Inflammatory macrophage (primary cell): Measurements from ENCODE around the gene MCFD2.
A peak's percentile ranks its signal among the peaks of the same experiment; 100 is the strongest.

ENCODE experiments used
- DNase-seq, 2 donors: peaks; one replicate each; pipeline ENCODE4 v3.0.0-alpha.2; 2020 to 2022
- total RNA-seq, 18 experiments: gene quantifications; one replicate each; lab custom pipeline; 2026; ENCODE audit warnings: mixed read lengths in 6 of 18, inconsistent platforms in 2 of 18; lab: John Stamatoyannopoulos, UW

MCFD2 gene
- total RNA-seq: 43.6 to 156 (median 96.2) reads per million in 18 experiments

DNA sequence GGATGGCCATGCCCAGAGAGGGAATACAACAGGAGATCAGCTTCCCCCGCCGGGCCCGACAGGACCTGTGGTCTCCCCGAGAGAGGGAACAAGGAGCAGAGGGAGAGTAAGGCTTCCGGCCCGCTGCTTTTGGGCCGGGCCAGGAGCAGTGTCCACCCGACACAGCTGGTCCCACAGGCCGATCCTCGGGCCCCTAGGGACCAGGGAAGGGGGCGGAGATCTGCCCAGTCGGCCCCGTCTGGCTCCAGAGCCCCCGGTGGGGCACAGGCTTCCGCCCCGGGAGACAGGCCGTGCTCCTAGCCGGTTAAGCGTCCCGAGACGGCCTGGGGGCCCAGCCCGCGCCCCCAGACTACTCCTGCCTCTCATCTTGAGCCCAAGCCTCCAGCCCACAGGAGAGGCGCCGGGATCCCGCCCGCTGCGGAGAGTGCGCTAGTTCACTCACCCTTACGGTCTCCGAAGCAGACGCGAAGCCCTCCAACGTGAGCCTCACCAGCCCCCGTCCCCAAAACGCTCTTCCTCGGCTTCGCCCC lies at the start of gene MCFD2:
MCFD2 (minus strand) TSS at position 526 of the 530 bp plus-strand sequence. CDS start 6,635 bp downstream, outside the sequence.
- no peak for DNase-seq

DNA sequence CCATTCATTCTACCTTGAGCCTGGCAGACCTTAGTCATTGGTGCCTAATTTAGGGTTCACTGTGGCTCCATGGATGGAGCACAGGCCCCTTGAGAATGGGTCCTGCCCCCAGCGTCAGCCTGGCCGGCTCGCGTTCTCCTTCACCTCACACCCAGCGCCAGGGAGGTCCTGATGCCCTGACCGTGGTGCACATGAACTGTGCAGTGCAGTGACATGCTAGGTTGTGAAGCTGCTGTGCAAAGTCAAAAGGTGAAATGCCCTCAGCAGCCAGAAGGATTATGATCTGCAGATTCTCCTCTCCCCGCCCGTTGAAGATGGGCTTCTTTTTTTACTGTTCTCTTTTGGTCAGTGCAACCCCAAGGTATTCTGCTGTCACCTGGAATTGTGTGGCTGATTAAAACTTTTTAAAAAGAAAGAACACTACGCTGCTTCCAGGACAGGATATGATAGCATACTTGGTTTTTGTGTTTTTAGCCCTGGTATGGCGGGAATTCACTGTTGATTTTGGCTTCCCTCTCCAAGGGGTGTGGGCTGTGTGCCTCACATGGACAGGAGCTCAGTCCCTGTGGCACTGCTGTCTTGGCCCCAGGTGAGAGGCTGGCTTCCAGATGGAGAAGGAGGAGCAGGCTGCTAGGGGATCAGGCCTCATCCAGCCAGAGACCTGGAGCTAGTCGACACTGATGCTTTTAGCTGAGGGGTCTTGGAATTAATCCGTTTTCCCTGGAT lies 49.4 kb upstream of the MCFD2 start:
- DNase-seq: no peak

DNA sequence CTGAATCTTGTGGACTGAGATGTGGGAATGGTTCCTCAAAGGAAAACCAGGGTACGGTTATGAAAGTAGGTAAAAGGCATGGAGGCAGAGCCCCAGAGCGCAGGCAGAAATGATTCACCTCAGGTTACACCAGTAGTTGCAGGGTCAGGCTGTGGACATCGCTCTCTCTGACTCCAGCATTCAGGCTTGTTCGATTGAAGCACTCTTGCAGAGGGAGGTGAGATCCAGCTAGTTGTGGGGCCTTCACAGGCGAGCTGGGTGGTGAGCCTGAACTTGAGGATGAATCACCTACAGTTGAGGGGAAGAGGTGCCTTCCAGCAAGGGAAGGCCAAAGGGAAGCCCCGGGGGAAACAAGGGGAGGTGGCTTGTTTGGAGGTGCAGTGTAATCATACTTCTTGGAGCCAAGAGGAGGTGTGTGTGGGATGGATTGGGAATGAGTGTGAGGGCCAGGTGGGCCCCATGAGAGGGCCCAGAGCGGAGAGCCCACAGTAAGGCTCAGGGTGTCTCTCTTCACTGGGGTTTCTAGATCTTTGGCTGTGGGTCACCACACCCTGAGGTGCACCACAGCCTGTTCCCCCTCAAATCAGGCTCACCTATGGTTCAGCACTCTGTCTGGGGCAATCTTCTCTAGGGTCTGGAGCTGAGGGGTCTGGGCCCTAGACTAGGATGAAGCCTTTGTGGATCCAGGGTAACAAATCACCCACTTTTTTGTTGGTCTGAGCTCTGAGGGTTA lies 48.5 kb upstream of the MCFD2 start:
- DNase-seq: peak in 1 of 2 donors; percentile 42

DNA sequence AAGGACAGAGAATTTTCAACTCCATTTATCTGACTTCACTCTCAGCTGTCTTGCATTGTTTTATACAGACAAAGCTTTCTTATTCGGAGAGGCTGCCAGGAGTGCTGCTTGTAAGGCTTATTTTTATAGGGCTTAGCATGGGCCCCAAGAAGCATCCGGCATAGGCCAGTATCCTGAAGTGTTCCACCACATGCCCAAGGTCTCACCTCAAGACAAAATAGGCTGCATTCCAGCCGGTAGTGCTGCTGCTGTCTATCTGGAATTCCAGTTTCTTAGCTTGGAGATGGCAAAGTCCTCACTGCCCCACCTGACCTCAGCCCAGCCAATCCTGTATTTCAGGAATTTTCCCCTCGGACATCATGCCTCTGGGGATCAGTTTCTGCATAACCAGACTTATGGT lies 47.6 kb upstream of the MCFD2 start:
- no peak for DNase-seq

DNA sequence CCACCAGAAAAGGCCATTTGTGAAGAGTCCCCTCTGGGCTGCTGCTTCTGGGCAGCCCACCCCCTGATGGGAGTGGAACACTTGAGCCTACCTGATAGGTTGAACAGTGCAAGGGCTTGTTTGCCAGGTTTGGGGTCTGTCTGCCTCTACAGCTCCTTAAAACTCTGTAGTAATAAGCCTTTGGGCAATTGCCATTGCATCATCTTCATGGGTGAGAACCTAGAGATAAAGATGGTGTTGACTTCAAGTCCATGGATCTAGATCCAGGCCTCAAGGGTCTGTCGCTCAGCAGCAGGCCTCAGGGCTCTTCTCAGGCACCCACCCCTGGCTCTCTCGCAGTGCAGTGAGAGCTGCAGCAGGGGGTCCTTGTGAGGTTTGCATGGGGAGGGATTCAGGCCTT lies 47.1 kb upstream of the MCFD2 start:
- no peak for DNase-seq

DNA sequence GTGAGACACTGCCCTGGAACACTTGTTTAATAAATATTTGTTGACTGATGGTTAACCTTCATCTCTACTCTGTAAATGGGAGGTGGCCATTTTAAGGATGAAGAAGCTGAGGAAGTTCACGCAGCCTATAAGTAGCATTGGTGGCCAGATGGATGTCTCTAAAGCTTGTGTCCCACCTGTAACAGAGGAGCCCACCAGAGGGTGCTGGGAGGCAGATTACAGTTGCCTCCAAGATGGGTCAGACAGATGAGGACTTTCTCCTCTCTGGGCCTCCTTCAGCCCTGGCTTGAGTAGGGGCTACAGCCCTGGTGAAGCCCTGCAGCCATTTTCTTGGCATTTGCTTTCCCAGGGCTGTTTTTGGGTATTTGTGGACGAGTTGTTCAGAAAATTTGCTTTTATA lies 45.0 kb upstream of the MCFD2 start:
- no peak for DNase-seq

- DNase-seq: no peak
These were observed 42.9 kb upstream of the MCFD2 start for GRCh38 chr2:46958431-46959017.

- no peak for DNase-seq
These were observed 41.5 kb upstream of the MCFD2 start for GRCh38 chr2:46956981-46957531.

DNA sequence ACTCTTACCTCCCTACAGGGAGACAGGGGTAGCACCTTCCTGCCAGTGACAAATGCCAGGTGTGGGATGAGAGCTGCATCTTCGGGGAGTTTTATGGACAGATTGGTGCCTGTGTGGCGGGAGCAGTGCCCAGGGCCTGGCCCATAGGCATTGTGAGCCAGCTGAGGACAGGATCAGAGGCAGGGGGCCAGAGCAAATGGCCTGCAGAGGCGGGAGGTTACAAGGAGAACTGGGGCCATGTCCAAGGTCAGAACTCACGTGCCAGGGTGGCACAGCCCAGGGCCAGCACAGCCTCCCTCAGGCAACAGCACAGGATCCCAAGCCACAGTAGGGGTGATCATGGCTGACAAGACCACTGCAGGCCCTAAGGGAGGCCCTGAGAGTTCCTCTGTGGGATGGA lies 40.2 kb upstream of the MCFD2 start:
- no peak for DNase-seq

DNA sequence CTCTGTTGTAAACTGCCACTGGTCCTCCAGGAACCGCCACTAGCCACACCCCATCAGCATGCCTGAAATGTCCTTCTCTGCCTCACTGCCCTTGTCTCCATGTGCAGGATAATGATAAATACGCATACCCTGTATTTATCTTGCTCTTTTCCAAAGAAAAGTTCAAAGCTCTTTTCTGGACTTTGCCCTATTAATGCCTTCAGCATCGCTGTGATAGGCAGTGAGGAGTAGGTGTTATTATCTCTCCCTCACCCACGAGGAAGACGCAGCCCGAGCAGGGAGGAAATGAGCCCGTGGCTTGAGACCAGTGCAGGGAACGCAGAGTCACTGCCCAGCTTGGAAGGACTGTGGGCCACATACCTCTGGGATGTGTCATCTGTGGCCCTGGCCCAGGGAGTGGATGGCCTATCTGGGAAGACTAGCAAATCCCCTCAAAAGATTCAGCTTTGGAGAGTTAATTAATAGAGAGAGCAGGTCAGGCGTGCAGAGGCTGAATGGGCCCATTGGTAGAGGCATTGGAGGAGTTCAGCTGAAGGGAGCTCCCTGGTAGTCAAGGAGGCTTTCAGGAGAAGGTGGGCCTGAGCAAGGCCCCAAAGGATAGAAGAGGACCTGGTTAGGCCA lies 39.5 kb upstream of the MCFD2 start:
- DNase-seq: no peak

- DNase-seq: no peak
These were observed 36.6 kb upstream of the MCFD2 start for GRCh38 chr2:46952171-46952570.

DNA sequence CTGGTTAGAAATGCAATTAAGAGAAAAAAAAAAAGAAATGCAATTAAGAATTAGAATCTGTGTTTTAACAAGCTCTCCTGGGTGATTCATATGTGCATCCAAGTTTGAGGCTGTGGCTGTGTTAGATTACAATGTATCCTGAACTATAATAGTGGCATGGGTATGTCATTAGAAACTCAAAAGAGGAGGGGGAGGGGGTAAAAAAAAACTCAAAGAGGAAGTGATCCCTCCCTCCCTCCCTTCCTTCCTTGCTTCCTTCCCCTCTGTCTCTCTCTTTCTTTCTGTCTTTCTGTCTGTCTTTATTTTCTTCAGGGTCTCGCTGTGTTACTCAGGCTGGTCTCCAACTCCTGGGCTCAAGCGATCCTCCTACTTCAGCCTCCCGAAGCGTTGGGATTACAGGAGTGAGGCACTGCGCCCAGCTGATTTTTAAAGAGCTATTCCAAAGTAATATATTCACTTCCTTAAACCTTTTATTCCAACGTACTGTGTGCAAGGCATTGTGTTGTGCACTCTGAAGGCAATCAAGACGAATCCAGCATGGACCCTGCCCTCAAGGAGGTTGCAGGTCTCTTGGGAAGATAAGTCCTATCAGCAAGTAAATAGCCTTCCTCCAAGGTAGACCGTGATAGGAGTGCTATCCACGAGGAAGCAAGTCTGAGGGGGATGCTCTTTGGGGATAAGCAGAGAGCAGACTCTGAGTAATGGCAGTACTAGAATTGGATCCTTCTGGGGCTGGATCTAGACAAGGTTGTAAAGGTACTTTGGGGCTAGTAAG lies 35.9 kb upstream of the MCFD2 start:
- DNase-seq: no peak

DNA sequence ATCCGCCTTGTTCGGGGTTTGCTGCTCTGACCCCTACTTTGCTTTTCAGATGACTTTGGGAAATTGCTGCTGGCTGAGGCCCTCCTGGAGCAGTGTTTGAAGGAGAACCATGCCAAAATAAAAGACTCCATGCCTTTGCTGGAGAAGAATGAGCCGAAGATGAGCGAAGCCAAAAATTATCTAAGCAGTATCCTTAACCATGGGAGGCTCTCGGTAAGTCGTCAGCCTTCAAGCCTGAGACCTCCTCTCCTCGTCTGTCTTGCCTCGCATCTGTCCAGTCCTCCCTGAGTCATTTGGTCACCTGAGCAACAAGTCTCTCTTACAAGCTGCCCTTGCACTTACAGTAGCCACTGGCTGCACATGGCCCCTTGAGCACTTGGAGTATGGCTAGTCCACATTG lies 34.7 kb upstream of the MCFD2 start:
- no peak for DNase-seq

- no peak for DNase-seq
These were observed 32.2 kb upstream of the MCFD2 start for GRCh38 chr2:46947841-46948240.

DNA sequence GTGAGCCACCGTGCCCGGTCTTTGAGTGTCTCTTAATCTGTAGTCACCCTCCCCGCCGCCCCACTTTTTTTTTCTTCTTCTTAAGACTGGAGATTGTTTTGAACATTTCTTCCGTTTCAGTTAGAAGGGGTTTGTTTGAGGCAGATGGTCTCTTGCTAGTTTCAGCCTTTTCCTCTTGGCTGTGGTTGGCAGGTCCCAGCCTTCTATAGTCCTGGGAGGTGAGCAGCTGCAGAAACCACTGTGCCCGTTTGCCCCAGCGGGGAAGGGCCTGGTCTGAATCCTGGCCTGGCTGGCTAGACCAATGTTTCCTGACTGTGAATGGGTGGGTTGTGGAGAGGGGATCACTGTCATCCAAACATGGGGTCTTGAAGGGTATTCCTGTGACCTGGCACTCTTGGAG lies 30.1 kb upstream of the MCFD2 start:
- DNase-seq: no peak

GRCh38 chr2:46943881-46944798 lies 28.5 kb upstream of the MCFD2 start:
- DNase-seq: peak in 1 of 2 donors; percentile 24

GRCh38 chr2:46942891-46943626 lies 27.5 kb upstream of the MCFD2 start:
- DNase-seq: no peak

GRCh38 chr2:46942143-46942526 lies 26.5 kb upstream of the MCFD2 start:
- peak; percentile 39 to 54 for DNase-seq

DNA sequence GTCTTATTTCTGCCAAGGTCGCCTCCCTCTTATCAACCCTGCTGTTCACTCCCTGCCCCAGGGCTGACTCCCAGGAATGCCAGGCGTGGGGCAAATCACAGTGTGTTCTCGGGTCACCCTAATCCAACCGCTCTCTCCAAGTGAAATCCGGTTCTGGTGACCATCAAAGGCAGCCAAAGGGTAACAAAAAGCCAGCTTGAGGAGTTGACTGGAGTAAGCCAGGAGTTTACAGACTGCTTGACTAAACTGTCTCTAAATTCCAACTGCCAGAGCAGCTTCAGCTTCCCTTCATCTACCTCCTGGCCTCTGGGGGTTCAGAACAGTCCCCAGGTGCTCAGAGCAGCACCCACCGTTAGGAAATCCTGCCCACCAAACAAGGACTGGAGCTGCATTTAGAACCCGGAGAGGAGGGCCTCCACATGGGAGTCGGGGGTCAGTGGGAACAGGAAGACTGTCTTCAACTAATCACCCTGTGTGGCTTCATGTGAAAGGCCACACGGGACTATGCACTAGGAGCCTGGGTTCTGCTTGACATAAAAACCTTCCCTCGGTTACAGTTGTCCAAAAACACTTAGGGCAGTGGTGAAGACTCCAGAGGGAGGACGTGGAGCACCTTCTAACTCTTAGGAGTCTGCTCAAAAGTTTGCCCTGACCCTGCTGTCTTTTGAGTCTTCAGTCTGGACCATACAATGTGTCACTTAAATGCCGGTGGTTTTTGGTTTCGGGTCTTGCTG lies 24.2 kb upstream of the MCFD2 start:
- DNase-seq: no peak
